Measurements from ENCODE around the gene ZNF423. TPM values are rescaled to one million over a fixed set of nuclear protein-coding genes. Genes with fewer than 3 reads are reported as not detected.

Gene ZNF423
- total RNA-seq, 2 experiments from 2014 or later, result not detected

GRCh38 chr16:49637511-49637910 is 218.4 kb downstream of the ZNF423 start:
- H3K4me3 Mint-ChIP-seq, result no peak overlapping the region

GRCh38 chr16:49636608-49637007 is 219.3 kb downstream of the ZNF423 start:
- H3K27ac Mint-ChIP-seq, result no peak overlapping the region
- H3K9me3 Mint-ChIP-seq, result no peaks in the 10 kb centered on the region
- no peaks in the 10 kb centered on the region for H3K36me3 Mint-ChIP-seq (ENCODE audit: low read depth)
- no peaks in the 10 kb centered on the region for H3K4me1 Mint-ChIP-seq
- H3K4me3 Mint-ChIP-seq, result no peak overlapping the region
- CTCF ChIA-PET, result no interaction called here
- no peak for DNase-seq
- no peaks in the 10 kb centered on the region for H3K27me3 Mint-ChIP-seq
- POLR2A ChIA-PET, result no interaction called here

More at GRCh38 chr16:49637511-49637910, 218.4 kb downstream of the ZNF423 start:
- DNase-seq, result no peak
- Mint-ChIP-seq H3K9me3 (no peaks in the 10 kb centered on the region), H3K27me3 (no peaks in the 10 kb centered on the region), H3K27ac (no peak overlapping the region), H3K4me1 (no peaks in the 10 kb centered on the region), H3K36me3 (ENCODE audit: low read depth) (no peaks in the 10 kb centered on the region)
- CTCF ChIA-PET, result no interaction called here
- POLR2A ChIA-PET, result no interaction called here

- H3K4me3 Mint-ChIP-seq, result no peak overlapping the region
- H3K27me3 Mint-ChIP-seq, result no peaks in the 10 kb centered on the region
- H3K36me3 Mint-ChIP-seq (ENCODE audit: low read depth), result no peaks in the 10 kb centered on the region
- H3K27ac Mint-ChIP-seq, result no peak overlapping the region
- POLR2A ChIA-PET, result no interaction called here
- no peaks in the 10 kb centered on the region for H3K9me3 Mint-ChIP-seq
- H3K4me1 Mint-ChIP-seq, result no peaks in the 10 kb centered on the region
- CTCF ChIA-PET, result no interaction called here
- no peak for DNase-seq
Measured at GRCh38 chr16:49635591-49636581, 220.0 kb downstream of the ZNF423 start.

- no peaks in the 10 kb centered on the region for H3K36me3 Mint-ChIP-seq (ENCODE audit: low read depth)
- H3K27ac Mint-ChIP-seq, result no peak overlapping the region
- no peak overlapping the region for H3K4me3 Mint-ChIP-seq
- H3K9me3 Mint-ChIP-seq, result no peaks in the 10 kb centered on the region
- ChIA-PET CTCF (no interaction called here), POLR2A (no interaction called here)
- H3K27me3 Mint-ChIP-seq, result no peaks in the 10 kb centered on the region
- H3K4me1 Mint-ChIP-seq, result no peaks in the 10 kb centered on the region
- DNase-seq, result no peak
Measured at GRCh38 chr16:49635009-49635350, 220.9 kb downstream of the ZNF423 start.

GRCh38 chr16:49634235-49635008 is 221.5 kb downstream of the ZNF423 start:
- Mint-ChIP-seq H3K9me3 (no peaks in the 10 kb centered on the region), H3K27me3 (no peaks in the 10 kb centered on the region), H3K27ac (no peak overlapping the region), H3K36me3 (ENCODE audit: low read depth) (no peaks in the 10 kb centered on the region), H3K4me3 (no peak overlapping the region), H3K4me1 (no peaks in the 10 kb centered on the region)
- ChIA-PET POLR2A (no interaction called here), CTCF (no interaction called here)
- no peak for DNase-seq

- Mint-ChIP-seq H3K27me3 (no peaks in the 10 kb centered on the region), H3K4me3 (no peak overlapping the region), H3K36me3 (ENCODE audit: low read depth) (no peaks in the 10 kb centered on the region), H3K9me3 (no peaks in the 10 kb centered on the region), H3K27ac (no peak overlapping the region), H3K4me1 (no peaks in the 10 kb centered on the region)
- ChIA-PET CTCF (no interaction called here), POLR2A (no interaction called here)
- DNase-seq, result no peak
Measured at GRCh38 chr16:49632795-49633184, 223.1 kb downstream of the ZNF423 start.

GRCh38 chr16:49632086-49632794 is 223.7 kb downstream of the ZNF423 start:
- H3K4me1 Mint-ChIP-seq, result no peaks in the 10 kb centered on the region
- no peak overlapping the region for H3K27ac Mint-ChIP-seq
- ChIA-PET POLR2A (no interaction called here), CTCF (no interaction called here)
- H3K9me3 Mint-ChIP-seq, result no peaks in the 10 kb centered on the region
- no peaks in the 10 kb centered on the region for H3K27me3 Mint-ChIP-seq
- no peaks in the 10 kb centered on the region for H3K36me3 Mint-ChIP-seq (ENCODE audit: low read depth)
- H3K4me3 Mint-ChIP-seq, result no peak overlapping the region
- no peak for DNase-seq

- CTCF ChIA-PET, result interaction anchor here (0.6 to 0.7 kb wide), 2 partner anchors 30 to 206 kb away, joined by 6 read pairs; no protein-coding TSS in a partner anchor
- H3K36me3 Mint-ChIP-seq (ENCODE audit: low read depth), result no peaks in the 10 kb centered on the region
- no peaks in the 10 kb centered on the region for H3K9me3 Mint-ChIP-seq
- no peaks in the 10 kb centered on the region for H3K27me3 Mint-ChIP-seq
- H3K27ac Mint-ChIP-seq, result no peak overlapping the region
- no peak overlapping the region for H3K4me3 Mint-ChIP-seq
- POLR2A ChIA-PET, result no interaction called here
- H3K4me1 Mint-ChIP-seq, result no peaks in the 10 kb centered on the region
- no peak for DNase-seq
Measured at GRCh38 chr16:49631187-49632041, 224.5 kb downstream of the ZNF423 start.

- Mint-ChIP-seq H3K9me3 (no peaks in the 10 kb centered on the region), H3K4me3 (no peak overlapping the region), H3K36me3 (ENCODE audit: low read depth) (no peaks in the 10 kb centered on the region), H3K27ac (no peak overlapping the region), H3K4me1 (no peaks in the 10 kb centered on the region), H3K27me3 (no peaks in the 10 kb centered on the region)
- no peak for DNase-seq
- ChIA-PET CTCF (no interaction called here), POLR2A (no interaction called here)
Measured at GRCh38 chr16:49630783-49631182, 225.1 kb downstream of the ZNF423 start.

GRCh38 chr16:49629851-49630250 is 226.1 kb downstream of the ZNF423 start:
- Mint-ChIP-seq H3K27me3 (no peaks in the 10 kb centered on the region), H3K27ac (no peak overlapping the region), H3K4me3 (no peak overlapping the region), H3K9me3 (no peaks in the 10 kb centered on the region), H3K36me3 (ENCODE audit: low read depth) (no peaks in the 10 kb centered on the region), H3K4me1 (no peaks in the 10 kb centered on the region)
- ChIA-PET POLR2A (no interaction called here), CTCF (interaction anchor here (1.2 kb wide), 1 partner anchor 10 kb away, joined by 3 read pairs; no protein-coding TSS in a partner anchor)
- DNase-seq, result no peak

- no peaks in the 10 kb centered on the region for H3K4me1 Mint-ChIP-seq
- H3K27ac Mint-ChIP-seq, result no peak overlapping the region
- CTCF ChIA-PET, result no interaction called here
- no peak for DNase-seq
- H3K36me3 Mint-ChIP-seq (ENCODE audit: low read depth), result no peaks in the 10 kb centered on the region
- H3K27me3 Mint-ChIP-seq, result no peaks in the 10 kb centered on the region
- no peaks in the 10 kb centered on the region for H3K9me3 Mint-ChIP-seq
- POLR2A ChIA-PET, result no interaction called here
- H3K4me3 Mint-ChIP-seq, result no peak overlapping the region
Measured at GRCh38 chr16:49628148-49628547, 227.8 kb downstream of the ZNF423 start.

GRCh38 chr16:49625311-49626065 is 230.4 kb downstream of the ZNF423 start:
- no peak for DNase-seq
- Mint-ChIP-seq H3K27me3 (no peaks in the 10 kb centered on the region), H3K36me3 (ENCODE audit: low read depth) (no peaks in the 10 kb centered on the region), H3K27ac (no peak overlapping the region), H3K9me3 (no peaks in the 10 kb centered on the region), H3K4me3 (no peak overlapping the region), H3K4me1 (no peaks in the 10 kb centered on the region)
- ChIA-PET POLR2A (no interaction called here), CTCF (interaction anchor here (0.6 kb wide), 1 partner anchor 1330 kb away, joined by 3 read pairs; no protein-coding TSS in a partner anchor)
